GM12873 (cell line): ENCODE measurements around the gene KCNJ16.

Source experiments
- TF ChIP-seq, protein P1 (sequence below): IDR thresholded peaks from 2 replicates; pipeline ENCODE4 v1.5.1; 2012; ENCODE audit warnings: low read depth, mild to moderate bottlenecking, moderate library complexity, low read length, control low read depth; ENCODE audit not compliant: insufficient read depth; ENCODE audit errors: missing control alignments

KCNJ16 gene

DNA sequence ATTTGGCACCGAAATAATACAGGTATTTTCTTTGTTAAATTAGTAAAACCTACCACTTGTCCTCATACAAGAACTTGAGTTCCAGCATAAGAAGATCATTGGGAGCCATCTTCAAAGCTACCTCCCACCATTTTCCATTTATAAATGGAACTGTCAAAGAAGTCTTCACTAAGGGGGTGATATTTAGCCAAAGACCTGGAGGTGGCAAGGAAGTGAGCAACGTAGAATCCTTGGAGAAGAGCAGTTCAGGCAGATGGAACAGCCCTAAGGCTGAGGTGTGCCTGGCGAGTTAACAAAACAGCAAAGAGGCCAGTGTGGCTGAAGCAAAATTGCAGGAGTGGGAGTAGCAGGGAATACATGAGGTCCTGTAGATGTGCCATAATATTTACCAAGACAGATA is 1.8 kb downstream of the KCNJ16 start:
- TF ChIP-seq, protein P1, sequence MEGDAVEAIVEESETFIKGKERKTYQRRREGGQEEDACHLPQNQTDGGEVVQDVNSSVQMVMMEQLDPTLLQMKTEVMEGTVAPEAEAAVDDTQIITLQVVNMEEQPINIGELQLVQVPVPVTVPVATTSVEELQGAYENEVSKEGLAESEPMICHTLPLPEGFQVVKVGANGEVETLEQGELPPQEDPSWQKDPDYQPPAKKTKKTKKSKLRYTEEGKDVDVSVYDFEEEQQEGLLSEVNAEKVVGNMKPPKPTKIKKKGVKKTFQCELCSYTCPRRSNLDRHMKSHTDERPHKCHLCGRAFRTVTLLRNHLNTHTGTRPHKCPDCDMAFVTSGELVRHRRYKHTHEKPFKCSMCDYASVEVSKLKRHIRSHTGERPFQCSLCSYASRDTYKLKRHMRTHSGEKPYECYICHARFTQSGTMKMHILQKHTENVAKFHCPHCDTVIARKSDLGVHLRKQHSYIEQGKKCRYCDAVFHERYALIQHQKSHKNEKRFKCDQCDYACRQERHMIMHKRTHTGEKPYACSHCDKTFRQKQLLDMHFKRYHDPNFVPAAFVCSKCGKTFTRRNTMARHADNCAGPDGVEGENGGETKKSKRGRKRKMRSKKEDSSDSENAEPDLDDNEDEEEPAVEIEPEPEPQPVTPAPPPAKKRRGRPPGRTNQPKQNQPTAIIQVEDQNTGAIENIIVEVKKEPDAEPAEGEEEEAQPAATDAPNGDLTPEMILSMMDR: no peak

- TF ChIP-seq, protein P1: no peak
These were observed 3.5 kb downstream of the KCNJ16 start for GRCh38 chr17:70078549-70078948.

GRCh38 chr17:70078994-70079531 is 4.0 kb downstream of the KCNJ16 start:
- TF ChIP-seq, protein P1: no peak

DNA sequence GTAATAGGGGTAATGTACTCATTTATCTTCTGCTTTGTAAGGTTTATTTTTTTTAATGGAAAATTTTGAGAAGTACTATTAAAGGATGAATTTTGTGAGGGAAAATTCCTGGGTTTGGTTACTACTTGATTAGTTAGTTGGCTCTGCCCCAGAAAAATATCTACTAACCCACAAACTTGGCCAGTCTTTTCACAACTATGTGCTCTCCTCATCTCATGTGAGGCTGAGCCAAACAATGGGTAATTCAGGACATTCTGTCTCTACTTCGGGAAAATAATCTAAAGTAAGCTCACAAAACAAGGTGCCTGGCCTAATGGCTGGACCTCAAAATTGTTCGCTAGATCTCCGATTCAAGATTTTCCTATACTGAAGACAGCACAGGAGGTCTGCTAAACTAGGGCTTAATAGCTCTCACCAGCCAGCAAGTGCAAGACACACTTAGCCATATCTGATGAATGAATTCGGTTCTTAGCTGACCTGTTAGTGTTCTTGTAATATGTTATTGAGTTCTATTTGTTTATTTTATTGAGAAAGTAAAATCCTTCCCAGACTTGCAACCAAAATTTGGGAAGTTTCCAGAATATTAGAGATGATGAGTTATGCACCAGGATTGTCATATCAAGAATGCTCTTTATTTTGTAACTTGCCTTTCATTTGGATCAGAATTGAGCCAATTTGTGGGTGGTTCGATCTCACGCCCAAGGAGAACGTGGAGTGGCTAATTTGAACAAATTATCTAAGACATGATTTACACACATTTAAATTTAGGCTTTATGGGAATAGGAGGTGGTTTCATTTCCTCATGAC is 5.7 kb downstream of the KCNJ16 start:
- TF ChIP-seq, protein P1: no peak

GRCh38 chr17:70081885-70082284 is 6.9 kb downstream of the KCNJ16 start:
- TF ChIP-seq, protein P1: no peak

DNA sequence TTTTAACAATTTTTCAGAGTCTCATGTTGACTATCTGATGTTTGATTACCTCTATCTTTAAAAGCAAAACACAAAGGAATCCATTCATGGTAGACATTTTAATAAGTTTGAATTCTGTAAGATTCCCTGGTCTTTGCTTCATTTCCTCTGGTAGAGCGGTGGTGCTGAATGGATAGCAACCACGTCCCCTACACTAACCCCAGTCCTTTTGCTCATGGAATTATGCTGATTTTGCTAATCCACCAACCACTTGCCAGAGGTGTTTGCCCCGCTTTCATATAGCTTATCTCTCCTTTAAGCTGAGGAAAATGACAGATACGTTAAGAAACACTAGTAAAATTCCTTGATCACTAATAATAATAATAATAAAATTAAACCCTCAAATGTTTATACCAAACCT is 9.5 kb downstream of the KCNJ16 start:
- TF ChIP-seq, protein P1: no peak

DNA sequence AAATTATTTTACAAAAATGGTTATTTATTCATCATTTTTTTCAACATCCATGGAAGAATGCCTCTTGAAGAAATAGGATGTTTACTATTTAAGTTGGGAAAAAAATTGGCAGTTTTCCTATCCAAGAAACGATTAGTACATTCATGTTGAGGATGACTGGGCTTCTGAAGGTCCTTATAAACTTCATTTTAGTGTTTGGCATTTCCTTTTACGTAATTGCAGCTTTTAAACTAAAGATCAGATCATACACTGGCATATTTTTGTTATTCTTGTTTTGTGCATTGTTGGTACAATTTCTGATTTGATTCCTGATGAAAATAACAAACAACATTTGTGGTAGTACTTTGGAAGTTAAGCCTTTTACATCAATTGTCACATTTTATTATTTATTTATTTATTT is 11.5 kb downstream of the KCNJ16 start:
- TF ChIP-seq, protein P1: no peak
